AG09319 (cell line): ENCODE results near the gene SH3BP2.

Experiments
- DNase-seq: peaks from one replicate; pipeline ENCODE4 v3.0.0-alpha.2; 2010; ENCODE audit warnings: low read depth; ENCODE audit errors: extremely low read depth
- TF ChIP-seq, protein P1 (sequence below): IDR thresholded peaks from 2 replicates; pipeline ENCODE4 v1.5.1; 2011; ENCODE audit warnings: low read depth, mild to moderate bottlenecking, inconsistent platforms, low read length, moderate library complexity

Gene SH3BP2

GRCh38 chr4:2812612-2813354 is 19.9 kb downstream of the SH3BP2 start:
- DNase-seq: no peak
- TF ChIP-seq, protein P1, sequence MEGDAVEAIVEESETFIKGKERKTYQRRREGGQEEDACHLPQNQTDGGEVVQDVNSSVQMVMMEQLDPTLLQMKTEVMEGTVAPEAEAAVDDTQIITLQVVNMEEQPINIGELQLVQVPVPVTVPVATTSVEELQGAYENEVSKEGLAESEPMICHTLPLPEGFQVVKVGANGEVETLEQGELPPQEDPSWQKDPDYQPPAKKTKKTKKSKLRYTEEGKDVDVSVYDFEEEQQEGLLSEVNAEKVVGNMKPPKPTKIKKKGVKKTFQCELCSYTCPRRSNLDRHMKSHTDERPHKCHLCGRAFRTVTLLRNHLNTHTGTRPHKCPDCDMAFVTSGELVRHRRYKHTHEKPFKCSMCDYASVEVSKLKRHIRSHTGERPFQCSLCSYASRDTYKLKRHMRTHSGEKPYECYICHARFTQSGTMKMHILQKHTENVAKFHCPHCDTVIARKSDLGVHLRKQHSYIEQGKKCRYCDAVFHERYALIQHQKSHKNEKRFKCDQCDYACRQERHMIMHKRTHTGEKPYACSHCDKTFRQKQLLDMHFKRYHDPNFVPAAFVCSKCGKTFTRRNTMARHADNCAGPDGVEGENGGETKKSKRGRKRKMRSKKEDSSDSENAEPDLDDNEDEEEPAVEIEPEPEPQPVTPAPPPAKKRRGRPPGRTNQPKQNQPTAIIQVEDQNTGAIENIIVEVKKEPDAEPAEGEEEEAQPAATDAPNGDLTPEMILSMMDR: no peak

DNA sequence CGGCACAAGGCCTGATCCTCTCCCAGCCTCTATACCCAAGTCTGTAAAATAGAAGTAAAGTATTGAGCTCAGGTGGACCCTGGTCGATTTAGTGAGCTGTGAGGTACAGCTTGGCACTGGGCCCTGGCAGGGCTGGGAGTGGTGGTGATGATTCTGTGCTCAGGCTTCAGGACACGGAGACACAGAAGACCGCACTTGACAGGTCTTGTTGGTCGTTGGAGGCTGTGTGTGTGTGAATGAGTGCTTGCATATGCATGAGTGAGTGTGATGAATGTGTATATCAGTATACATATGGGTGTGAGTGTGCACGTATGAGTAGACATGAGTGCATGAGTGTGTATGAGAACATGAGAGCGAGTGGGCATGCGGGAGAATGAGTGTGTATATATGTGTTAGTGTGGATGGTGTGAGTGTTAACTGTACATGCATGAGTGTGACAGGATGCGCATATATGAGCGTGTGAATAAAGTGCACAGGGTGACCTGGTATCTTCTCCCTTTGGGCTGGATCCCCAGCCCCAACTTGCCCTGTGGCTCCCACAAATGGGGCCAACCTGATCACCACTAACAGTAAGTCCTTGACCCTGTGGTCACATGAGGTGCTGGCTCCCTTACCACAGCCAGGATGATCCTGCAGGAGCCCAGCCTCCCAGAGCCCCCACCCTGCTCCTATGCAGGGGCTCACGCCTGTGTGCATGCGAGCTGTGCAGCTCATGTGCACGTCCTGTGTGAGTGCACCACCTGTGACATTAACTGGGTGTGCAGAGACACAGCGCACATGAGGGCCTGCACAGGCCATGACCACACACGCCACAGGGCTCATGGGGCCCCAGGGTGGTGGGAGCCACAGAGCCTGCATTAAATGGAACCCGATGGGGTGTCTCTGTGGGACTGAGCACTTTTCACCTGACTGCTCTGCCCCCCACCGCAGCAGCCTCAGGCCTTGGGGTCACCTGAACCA is 20.8 kb downstream of the SH3BP2 start:
- DNase-seq: no peak
- TF ChIP-seq, protein P1: no peak

GRCh38 chr4:2814627-2815270 is 21.9 kb downstream of the SH3BP2 start:
- TF ChIP-seq, protein P1: no peak
- DNase-seq: no peak

DNA sequence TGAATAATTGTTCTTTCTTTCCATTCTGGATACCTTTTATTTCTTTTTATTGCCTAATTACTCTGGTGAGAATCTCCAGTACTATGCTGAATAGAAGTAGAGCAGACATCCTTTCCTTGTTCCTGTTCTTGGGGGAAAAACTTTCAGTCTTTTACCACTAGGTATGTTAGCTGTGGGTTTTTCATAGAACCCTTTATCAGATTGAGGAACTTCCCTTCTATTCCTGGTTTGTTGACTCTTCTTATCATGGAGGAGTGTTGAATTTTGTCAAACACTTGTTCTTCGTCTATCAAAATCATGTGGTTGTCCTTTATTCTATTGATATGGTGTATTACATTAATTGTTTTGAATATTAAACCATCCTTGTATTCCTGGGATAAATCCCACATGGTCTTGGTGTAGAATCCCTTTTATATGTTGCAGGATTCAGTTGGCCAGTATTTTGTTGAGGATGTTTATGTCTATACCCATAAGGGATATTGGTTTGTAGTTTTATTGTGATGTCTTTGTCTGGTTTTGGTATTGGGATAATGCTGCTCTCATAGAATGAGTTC is 23.6 kb downstream of the SH3BP2 start:
- DNase-seq: no peak

DNA sequence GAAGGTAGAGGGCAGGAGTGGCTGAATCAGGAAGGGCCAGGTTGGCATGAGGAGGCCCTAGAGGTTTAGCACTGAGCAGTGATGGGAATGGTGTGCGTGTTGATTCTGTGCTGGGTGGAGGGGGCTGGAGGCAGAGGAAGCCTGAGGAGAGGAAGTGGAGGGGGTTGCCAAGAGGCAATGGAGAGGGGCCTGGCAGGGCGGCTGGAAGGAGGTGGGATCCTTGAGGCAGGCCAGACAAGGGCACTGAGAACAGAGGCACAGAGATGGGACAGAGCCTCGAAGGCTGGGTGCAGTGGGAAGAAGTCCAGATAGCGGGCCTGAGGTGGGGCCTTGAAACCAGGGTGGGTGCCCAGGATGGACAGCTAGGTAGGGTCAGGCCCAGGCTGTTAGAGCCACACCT is 24.3 kb downstream of the SH3BP2 start:
- TF ChIP-seq, protein P1: no peak
- no peak for DNase-seq

More for the DNA sequence above, 23.6 kb downstream of the SH3BP2 start:
- TF ChIP-seq, protein P1: no peak

DNA sequence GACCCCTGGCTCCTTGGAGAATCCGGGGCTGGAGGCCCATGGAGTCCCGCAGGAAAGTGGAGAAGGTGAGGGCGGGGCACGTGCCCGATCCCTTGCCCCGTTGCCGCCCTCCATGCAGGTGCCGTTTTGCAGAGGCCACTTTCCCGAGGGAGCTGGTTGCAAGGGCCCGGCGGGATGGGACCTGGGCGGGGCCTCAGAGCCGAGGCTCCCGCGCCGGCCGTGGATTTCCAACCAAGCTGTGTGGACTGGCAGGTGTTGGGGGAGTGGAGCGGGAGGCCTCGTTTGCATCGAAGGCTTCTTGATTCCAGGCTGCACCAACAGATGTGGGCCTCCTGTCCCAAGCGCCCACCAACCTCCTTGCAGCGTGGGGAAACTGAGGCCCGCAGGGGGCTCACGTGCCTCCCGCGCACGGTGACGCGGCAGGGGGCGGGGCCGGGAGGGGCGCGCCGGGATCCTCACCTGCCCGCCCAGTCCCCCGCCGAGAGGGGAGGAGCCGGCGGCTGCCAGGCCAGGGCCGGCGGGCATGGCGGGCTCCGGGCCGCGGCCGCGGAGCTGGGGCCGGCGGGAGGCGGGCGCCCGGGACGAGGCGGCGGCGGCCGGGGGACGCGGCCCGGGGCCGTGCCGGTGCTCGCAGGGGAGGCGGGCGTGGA is 24.9 kb downstream of the SH3BP2 start:
- DNase-seq: no peak
- TF ChIP-seq, protein P1: no peak
